COLO668 (cell line): ENCODE data around the gene CLSTN1.
"Not testable (repeated sequence)": the region's sequence is repeated elsewhere in the genome, so short reads cannot be mapped to it uniquely, and the experiment has no call there.

Source experiments
- DNase-seq: peaks from one replicate; lab custom pipeline; 2025; ENCODE audit not compliant: unreplicated experiment; lab: John Stamatoyannopoulos, UW

Gene CLSTN1

DNA sequence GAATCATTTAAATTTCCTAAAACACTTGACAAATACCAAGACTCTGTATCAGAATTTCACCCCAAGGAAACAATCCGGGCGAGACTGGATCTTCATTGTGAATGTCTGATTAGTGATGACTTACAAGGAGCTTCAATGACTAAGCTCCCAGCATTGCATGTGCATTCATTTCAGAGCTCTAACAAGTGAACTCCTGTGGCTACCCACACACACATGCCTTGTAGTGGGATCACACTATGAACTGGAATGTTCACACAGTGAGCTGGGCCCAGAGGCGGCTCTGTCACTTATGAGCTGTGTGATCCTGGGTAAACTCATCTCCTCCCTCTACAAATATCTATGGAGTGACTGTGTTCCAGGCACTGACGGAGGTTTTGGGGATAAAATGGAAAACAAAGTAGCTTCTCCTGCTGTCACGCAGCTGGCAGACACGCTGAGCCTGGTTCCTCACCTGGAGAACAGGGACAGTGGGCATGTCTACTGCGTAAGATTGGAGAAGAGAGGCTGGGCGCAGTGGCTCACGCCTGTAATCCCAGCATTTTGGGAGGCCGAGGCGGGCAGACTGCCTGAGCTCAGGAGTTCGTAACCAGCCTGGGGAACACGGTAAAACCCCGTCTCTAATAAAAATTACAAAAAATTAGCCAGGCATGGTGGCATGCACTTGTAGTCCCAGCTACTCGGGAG is 56.9 kb downstream of the CLSTN1 start:
- no peak for DNase-seq

DNA sequence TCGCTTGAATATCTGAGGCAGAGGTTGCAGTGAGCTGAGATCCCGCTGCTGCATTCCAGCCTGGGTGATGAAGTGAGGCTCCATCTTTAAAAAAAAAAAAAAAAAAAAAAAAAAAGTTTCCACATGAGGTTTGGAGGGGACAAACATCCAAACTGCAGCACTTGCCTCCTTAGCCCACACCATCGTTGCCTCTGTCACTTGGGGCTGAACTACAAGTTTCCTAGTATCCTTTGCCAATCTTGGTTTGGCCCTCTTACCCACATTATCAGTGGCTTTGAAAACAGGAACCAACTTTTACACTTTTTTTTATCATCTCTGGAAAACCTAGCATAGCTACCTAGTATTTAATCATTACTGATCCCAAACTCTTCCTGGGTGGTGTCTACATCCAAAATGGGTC is 59.2 kb downstream of the CLSTN1 start:
- no peak for DNase-seq

DNA sequence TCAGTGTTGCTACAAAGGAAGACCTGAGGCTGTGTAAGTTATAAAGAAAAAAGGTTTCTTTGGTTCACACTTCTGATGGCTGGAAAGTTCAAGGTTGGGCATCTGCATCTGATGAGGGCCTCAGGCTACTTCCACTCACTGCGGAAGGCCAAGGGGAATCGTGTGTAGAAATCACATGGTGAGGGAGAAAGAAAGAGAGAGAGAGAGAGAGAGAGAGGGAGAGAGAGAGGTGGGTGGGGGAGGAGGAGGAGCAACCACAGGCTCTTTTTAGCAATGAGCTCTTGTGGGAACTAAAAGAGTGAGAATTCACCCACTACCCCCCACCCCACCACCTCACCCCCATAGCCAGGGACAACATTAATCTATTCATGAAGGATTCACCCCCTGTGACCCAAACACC is 59.9 kb downstream of the CLSTN1 start:
- no peak for DNase-seq

DNA sequence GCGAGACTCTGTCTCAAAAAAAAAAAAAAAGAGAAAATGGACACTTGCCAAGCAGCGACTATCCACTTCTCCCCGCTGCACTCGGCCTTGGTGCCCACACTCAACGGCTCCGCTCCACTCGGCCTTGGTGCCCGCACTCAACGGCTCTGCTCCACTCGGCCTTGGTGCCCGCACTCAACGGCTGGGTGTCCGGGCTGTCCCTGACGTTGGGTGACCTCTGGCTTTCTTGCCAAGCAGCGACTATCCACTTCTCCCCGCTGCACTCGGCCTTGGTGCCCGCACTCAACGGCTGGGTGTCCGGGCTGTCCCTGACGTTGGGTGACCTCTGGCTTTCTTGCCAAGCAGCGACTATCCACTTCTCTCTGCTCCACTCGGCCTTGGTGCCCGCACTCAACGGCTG is 61.3 kb downstream of the CLSTN1 start:
- DNase-seq = not testable (repeated sequence)

DNA sequence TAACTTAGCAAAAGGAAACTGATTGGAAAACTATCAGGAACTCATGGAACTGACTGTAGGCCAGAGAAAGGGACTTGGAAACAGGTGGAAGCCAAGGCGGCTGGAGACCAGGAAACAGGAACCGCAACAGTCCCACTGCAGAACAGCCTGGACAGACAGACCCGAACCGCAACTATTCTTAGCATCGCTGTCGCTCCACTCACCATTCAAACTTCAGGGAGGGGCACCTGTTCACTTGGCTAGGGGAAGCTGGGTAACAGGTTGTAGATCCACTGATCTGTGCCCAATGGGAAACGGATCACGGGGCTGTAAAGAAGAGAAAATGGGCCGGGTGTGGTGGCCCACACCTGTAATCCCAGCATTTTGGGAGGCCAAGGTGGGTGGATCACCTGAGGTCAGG is 61.9 kb downstream of the CLSTN1 start:
- DNase-seq = no peak

DNA sequence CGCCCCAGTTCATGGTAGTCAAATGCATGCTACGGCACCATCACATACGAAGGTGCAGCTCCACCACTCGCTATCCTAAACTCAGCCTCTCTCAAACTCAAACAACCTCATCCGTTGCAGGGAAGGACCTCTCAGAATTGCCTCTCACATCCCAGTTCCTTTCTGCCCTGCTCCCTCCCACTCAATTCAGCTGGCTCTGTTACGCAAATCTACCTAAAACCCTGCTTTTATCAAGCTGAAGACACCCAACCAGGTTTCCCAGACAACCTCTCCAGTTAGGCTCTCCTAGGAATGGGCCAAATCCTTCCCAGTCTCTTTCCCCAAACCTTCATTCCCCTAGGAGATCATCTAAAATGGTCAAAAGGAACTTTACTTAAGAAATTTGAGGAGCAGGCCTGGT is 62.9 kb downstream of the CLSTN1 start:
- DNase-seq = no peak

DNA sequence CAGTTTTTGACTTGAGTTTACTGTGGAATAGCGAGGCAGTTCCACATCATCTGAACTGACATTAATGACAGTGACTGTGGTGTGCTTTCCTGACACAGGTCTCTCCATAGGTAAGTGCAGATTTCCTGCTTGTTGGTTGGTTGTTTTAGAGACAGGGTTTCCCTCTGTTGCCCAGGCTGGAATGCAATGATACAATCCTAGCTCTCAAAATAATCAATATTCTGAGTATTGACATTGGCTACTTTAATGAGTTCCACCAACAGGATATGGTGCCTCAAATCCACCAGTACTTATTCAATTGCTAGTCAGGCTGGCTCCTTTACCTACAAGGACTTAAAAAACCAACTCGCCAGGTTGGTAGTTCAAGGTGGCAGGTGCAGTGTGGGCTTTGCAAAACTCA is 63.8 kb downstream of the CLSTN1 start:
- no peak for DNase-seq

DNA sequence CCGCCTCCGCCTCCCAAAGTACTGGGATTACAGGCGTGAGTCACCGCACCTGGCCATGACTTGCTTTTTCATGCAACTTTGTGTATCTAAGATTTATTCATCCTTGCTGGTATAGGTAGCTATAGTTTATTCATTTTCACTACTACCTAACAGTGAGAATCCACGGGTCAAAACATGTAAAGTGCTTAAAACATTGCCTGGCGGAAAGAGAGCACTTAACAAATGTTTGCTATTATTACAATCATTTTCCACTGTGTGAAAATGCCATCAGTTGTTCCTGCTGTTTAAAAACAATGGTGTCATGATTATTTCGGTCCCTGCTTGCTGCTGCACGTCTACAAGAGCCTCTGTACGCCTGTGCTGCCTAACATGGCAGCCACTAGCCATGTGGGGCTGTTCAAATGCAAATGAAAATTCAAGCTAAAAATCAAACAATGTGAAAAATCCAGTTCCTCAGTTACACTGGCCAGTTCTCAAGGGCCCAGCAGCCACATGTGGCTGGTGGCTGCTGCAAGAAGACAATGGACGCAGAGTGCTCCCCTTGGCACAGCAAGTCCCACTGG is 65.1 kb downstream of the CLSTN1 start:
- no peak for DNase-seq

DNA sequence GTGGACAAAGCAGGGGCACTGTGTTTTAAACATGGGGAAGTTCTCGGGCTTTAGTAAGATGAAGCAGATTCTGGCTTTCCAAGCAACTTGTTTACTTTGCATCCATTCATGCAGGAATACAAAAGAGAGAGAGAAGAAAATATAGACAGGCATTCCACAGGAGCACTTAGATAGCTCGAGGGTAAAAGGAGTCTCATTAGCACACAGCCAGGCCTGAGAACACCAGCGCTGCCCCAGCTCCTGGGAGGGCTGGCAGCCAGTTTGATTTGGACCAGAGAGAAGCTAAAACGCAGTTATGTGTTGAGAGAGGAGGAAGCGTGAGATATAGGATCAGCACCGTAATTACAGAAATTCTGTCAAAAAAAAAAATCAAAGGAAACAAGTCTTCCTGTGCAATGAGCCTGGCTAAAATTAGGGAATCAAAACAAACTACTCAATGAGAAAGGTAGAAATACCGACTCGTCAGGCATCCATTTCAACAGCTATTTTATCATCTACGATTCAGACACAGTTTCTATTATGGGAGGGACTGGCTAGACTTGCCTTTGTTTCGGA is 68.2 kb downstream of the CLSTN1 start:
- no peak for DNase-seq

DNA sequence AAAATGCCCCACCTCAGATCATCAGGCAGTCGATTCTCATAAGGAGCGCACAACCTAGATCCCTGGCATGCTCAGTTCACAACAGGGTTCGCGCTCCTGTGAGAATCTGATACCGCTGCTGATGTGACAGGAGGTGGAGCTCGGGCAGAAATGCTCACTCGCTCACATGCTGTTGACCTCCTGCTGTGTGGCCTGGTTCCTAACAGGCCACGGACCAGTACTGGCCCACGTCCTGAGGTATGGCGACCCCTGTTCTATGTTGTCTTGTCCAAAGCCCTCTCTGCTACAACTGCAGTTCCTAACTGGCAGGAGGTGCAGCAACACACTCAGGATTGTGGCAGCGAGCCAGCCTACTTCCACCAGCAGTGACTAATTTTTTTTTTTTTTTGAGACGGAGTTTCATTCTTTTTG is 70.6 kb downstream of the CLSTN1 start:
- no peak for DNase-seq

DNA sequence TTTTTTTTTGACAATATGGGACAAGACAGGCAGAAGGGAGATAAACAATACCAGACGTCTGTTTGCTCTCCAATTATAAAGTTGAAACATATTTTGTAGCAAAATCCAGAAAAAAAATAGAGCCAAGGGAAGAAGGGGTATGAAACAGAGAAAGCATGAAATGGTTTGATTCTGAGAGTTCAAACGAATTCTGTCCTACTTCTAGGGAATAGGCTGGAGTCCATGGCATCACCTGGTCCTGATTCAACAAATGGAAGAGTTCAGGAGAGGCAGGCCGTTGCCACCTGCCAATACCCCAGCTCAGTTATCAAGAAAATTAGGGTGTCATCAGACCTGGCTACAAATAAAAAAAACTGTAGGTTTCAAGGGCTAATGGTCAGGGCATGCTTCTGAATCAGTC is 71.8 kb downstream of the CLSTN1 start:
- DNase-seq = no peak

DNA sequence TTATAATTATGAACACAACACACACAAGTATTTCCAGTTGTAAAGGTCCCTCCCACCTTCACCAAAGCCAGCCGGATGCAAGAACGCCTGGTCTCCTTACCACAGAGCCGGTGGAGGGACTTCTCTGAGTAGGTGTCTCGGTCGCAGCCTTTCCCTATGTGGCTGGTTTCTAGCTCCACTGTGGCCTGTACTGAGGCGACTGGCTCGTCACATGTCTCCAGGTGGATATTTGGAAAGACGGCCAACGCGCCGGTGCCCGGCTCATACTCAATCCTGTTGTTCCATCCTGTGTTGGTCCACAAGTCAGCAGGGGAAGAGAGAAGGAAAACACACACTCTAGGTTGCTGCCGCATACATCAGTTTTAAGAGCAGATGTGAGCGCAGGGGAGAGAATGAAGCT is 74.4 kb downstream of the CLSTN1 start:
- no peak for DNase-seq

DNA sequence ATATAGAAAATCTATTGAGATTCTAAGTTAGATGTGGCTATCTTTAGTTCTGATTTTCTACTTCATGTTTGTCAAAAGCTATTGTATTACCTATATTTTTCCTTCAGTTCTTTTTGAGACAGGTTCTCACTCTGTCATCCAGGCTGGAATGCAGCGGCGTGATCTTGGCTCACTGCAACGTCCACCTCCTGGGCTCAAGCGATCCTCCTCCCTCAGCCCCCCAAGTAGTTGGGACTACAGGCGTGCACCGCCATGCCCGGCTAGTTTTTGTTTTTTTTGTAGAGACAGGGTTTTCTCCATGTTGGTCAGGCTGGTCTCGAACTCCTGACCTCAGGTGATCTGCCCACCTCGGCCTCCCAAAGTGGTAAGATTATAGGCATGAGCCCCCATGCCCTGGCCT is 75.4 kb downstream of the CLSTN1 start:
- DNase-seq = not testable (repeated sequence)

DNA sequence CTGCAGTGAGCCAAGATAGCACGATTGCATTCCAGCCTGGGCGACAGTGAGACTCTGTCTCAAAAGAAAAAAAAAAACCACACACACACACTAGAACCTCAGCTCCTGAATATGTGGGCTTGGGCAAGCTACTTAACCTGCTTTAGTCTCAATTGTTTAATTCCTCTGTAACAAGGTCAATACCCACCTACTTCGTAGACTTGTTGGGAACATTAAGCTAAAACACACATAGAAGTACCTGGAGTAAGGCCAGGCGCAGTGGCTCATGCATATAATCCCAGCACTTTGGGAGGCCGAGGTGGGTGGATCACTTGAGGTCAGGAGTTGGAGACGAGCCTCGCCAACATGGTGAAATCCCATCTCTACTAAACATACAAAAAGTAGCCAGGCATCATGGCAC is 77.1 kb downstream of the CLSTN1 start:
- DNase-seq = no peak

DNA sequence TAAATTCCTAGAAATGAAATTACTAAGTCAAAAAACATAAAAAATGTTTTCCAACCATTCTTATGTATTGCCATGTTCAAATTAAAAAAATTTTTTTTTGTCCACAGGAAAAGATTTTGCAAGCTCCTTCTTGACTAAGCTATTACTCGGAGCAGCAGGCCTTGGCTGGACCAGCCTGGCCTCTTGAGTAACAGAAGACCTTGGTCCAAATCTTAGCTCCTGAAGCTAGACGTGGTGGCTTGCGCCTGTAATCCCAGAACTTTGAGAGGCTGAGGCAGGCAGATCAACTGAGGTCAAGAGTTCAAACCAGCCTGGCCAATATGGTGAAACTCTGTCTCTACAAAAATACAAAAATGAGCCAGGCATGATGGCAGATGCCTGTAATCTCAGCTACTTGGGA is 77.6 kb downstream of the CLSTN1 start:
- DNase-seq = no peak

DNA sequence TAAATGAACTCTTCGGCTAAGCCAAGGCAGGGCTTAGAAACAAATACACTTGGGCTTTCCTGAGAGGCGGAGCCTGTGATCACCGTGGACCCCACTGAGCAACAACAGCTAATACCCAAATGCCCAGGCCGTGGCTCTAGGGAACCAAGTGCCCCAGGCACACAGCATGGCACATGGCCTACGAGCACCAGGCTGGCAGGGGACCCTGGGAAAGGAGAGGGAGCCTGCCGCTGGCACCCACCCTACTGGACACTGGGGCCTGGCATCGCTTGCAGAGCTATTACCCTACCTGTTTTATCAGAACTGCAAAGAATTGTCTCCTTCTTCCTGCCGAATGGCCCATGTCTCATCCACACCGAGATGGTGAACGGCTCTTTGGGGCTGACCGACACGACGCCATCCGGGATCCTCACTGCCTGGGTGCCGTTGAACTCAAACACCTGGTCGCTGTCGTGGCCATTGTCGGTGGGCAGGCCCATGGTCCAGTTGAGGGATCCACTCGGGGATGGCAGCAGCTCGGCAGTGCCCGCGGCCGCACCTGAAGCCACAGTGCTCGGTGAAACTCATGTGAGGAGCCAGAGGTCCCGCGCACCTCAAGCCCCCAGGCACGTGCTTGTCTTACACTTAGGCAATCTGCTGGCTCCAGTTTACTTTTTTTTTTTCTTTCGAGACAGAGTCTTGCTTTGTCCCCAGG is 79.5 kb downstream of the CLSTN1 start:
- DNase-seq = no peak

DNA sequence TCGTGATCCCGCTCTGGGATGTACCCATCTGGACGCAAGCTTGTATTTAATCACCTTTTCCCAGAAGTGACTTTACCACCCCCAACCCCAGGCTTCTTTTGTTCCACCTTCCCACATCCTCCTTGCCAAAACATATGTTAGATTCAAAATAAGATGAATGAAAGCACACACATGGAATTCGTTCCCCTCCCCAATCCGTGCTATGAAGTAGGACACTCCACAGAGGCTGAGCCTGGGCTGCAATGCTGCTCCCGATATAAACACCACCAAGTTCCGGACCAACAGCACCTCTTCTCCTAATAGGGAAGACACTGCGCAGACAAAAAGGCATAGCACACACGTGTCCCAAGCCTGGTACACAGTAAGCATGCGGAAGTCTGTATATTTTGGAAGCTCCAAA is 86.1 kb downstream of the CLSTN1 start:
- no peak for DNase-seq

DNA sequence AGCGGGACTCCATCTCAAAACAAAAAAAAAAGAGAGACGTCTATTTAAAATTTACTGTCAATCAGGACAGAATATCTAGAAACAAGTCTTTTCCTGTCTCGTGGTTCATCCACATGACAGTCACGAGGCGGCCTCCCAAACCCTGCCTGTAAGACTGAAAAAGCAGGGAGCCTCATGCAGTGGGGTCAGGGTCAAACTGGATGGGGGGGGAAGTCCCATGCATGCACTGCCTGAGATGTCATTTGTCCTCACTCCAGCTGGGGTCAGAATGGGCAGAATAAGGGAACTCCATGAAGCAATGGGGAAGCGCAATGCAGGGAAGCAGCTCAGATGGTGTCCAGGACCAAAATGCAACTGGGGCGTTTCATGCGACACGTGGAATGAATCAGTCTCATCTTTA is 86.7 kb downstream of the CLSTN1 start:
- DNase-seq = no peak

DNA sequence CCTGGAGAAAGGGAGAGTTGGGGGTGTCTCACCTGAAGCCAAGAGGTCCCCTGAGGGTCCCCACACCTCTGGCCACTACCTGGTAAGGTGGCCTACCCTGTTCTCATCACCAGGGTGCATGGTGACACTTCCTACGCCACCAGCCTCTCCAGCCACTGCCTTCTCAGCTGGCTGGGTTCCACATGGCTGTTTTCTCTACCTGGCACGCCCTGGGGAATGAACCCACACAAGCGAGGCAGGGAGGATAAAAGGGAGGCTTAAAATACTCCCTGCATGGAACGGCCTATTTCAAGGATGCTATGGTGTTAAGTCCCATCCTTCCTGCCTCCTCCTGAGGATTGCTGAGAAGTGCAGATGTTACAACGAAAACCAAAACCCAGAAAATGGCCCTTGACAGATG is 87.5 kb downstream of the CLSTN1 start:
- DNase-seq = no peak

DNA sequence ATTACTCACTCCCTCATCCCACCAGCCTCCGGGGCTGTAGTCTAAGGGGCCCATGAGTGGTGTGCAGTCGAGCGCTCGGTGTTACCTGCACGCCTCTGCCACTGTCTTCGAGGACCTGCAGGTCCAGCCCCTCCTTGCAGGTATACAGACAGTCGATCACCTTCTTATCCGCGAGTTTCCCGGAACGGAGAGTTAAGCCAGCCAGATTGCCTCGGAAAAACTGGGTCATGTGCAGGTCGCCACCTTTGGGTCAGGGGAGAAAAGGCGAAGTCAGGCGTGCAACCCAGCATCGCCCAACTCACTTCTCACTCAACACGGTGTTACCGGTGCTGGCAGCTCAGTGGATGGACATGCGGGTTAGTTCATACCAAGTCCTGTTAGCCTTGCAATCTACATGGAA is 88.0 kb downstream of the CLSTN1 start:
- DNase-seq = no peak

DNA sequence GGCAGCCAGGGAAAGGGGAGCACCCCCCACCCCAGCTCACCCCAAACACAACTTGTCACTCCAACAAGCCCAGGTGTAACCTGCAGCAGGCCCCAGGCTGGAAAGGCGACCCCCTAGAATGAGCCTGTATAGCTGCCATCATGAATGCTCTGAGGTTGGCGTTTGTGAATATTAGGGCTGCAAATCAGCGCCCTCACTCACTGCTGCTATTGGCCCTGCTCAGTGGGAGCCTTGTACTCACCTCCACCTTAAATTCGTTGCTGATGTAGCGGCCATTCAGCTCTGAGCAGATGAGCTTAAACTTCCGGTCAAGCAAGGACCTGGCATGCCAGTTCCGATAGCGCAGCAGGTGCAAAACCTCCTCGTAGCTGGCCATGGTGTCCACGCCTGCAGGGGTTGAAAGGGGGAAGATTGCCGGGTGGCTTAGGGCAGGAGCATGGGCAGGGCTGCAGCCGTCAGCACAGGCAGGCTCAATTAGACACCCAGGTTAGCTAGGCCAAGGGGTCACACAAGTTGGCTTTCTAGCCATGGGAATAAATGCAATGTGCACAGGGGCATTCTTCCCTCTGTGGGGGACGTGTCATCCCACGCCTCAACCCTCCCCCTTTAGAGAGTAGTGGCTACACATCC is 90.5 kb downstream of the CLSTN1 start:
- DNase-seq = no peak
